CD4-positive, alpha-beta memory T cell (primary cell): Measurements from ENCODE around the gene MSN. TPM values are rescaled to one million over a fixed set of nuclear protein-coding genes. Genes with fewer than 3 reads are reported as not detected.

ENCODE experiments used
- CTCF ChIA-PET: fragments of 350-600 bp; sonication (Branson Sonifier 250); formaldehyde crosslinking; loops from one replicate; lab custom pipeline; 2021; ENCODE audit warnings: inconsistent platforms; ENCODE audit not compliant: partially characterized antibody; lab: Charles Lee
- POLR2A ChIA-PET: fragments of 350-600 bp; sonication (Branson Sonifier 250); formaldehyde crosslinking; loops from one replicate; lab custom pipeline; 2021; ENCODE audit not compliant: partially characterized antibody; lab: Charles Lee
- DNase-seq, 5 donors: peaks; one replicate each; pipeline versions ENCODE4 v3.0.0 to v3.0.0-alpha.2; 2020 to 2022; ENCODE audit warnings: mixed read lengths in 1 of 5
- H3K27ac ChIP-seq: one replicate; pipeline ENCODE4 v1.7.0; 2013; ENCODE audit warnings: low read depth, low read length
- H3K27me3 ChIP-seq: 2 replicates; pipeline ENCODE4 v1.7.0; 2013; ENCODE audit warnings: mild to moderate bottlenecking, low read length, moderate library complexity; ENCODE audit not compliant: insufficient read depth
- H3K36me3 ChIP-seq: 2 replicates; pipeline ENCODE4 v1.7.0; 2013; ENCODE audit warnings: mild to moderate bottlenecking, low read length, moderate library complexity; ENCODE audit not compliant: insufficient read depth
- H3K4me1 ChIP-seq: 2 replicates; pipeline ENCODE4 v1.7.0; 2013; ENCODE audit warnings: mild to moderate bottlenecking, low read length, moderate library complexity; ENCODE audit not compliant: insufficient read depth
- H3K4me3 ChIP-seq, 2 donors: one replicate each; pipeline ENCODE4 v1.7.0; 2013; ENCODE audit warnings: low read length in 2 of 2, mild to moderate bottlenecking in 1 of 2
- H3K9me3 ChIP-seq, 2 donors: one replicate each; pipeline ENCODE4 v1.7.0; 2013; ENCODE audit warnings: low read length in 2 of 2, control low read depth in 1 of 2; ENCODE audit not compliant: control insufficient read depth in 1 of 2
- H3K27ac Mint-ChIP-seq, 7 donors: one replicate each; pipeline ENCODE4 v1.8.0; 2020 to 2021; ENCODE audit warnings: mixed read lengths in 7 of 7, mild to moderate bottlenecking in 6 of 7, inconsistent platforms in 3 of 7, moderate library complexity in 3 of 7
- H3K27me3 Mint-ChIP-seq, 2 donors: one replicate each; pipeline ENCODE4 v1.8.0; 2020 to 2021; ENCODE audit warnings: mixed read lengths in 2 of 2
- H3K36me3 Mint-ChIP-seq, 2 donors: one replicate each; pipeline ENCODE4 v1.8.0; 2020 to 2021; ENCODE audit warnings: mixed read lengths in 2 of 2, inconsistent platforms in 1 of 2, mild to moderate bottlenecking in 1 of 2
- H3K4me1 Mint-ChIP-seq, 4 donors: one replicate each; pipeline ENCODE4 v1.8.0; 2020 to 2021; ENCODE audit warnings: mixed read lengths in 4 of 4, mild to moderate bottlenecking in 1 of 4
- H3K4me3 Mint-ChIP-seq, 8 donors: one replicate each; pipeline ENCODE4 v1.8.0; 2020 to 2021; ENCODE audit warnings: mixed read lengths in 8 of 8, mild to moderate bottlenecking in 7 of 8, moderate library complexity in 6 of 8, inconsistent platforms in 3 of 8
- H3K9me3 Mint-ChIP-seq, 8 donors: one replicate each; pipeline ENCODE4 v1.8.0; 2020 to 2021; ENCODE audit warnings: mixed read lengths in 8 of 8, mild to moderate bottlenecking in 5 of 8, inconsistent platforms in 3 of 8, moderate library complexity in 1 of 8
- intact Hi-C: fragments of 100-400 bp; cut with micrococcal nuclease; formaldehyde crosslinking; loops from one replicate; pipeline ENCODE4 v1.15.1; 2023
- polyA plus RNA-seq, 2 donors: library from polyadenylated mRNA; unstranded; fragments of 300-500 nt; fragmentation: Illumina TruSeq; gene quantifications; one replicate each; pipeline ENCODE4 v1.2.3, GENCODE V29; 2021
- total RNA-seq, 2 experiments: library from RNA; stranded (reverse); gene quantifications; one replicate each; pipeline ENCODE4 v1.2.3, GENCODE V29; 2021

Gene MSN
- total and polyA plus RNA-seq, 4 experiments from 2014 or later = 334 to 669 (median 468) TPM

DNA sequence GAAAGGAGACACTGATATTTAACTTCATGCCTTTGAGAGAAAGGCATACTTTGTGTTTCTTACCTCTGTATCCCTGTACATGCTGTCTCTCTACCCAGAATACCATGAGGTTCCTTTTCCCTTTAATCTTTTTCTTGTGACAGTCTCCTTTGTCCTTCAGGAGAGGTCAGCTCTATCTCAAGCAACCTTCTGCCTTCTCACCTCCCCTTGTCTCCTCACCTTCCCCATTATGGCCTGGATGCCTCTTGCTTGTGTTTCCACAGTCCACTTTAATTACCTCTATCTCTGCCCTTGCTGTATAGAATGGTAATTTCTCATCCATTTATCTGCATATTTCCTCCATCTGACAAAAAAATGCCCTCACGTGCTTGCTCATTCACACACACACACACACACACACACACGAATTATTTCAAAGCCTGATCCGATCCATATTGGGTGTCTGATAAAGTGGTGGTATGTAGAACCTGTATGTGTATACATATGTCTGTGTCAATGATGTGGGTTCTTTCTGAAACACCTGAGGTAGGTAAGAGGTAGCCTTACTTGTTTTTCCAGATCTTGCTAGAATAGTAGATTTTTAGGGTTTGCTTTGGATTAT, 28.5 kb downstream of the MSN start:
- POLR2A ChIA-PET = interaction anchor here (1.2 to 6.1 kb wide), 6 partner anchors 8 to 95 kb away, joined by 3 to 106 read pairs (median 8); partner anchors contain the start of gene MSN
- Mint-ChIP-seq H3K27me3 (no peaks in the 10 kb centered on the region), H3K4me3 (peak overlapping the region; percentile 57 to 92 (median 81)), H3K36me3 (peaks cover 27 to 37% of the 10 kb centered on the region in 2 donors), H3K9me3 (no peaks in the 10 kb centered on the region), H3K4me1 (peaks cover 49 to 100% (median 81%) of the 10 kb centered on the region in 4 donors), H3K27ac (peak overlapping the region; percentile 89 to 98 (median 94))
- Histone ChIP-seq H3K27ac (peak overlapping the region; percentile 56), H3K27me3 (no peaks in the 10 kb centered on the region), H3K4me3 (peak overlapping the region in 1 of 2 donors; percentile 38), H3K36me3 (no peaks in the 10 kb centered on the region), H3K4me1 (peaks cover 99% of the 10 kb centered on the region), H3K9me3 (no peaks in the 10 kb centered on the region)
- no peak for DNase-seq
- intact Hi-C loops = loop anchor here (2.0 kb wide), 1 partner anchor 21 kb away; no protein-coding TSS in a partner anchor
- CTCF ChIA-PET = interaction anchor here (0.8 to 1.3 kb wide), 3 partner anchors 23 to 100 kb away, joined by 3 to 6 read pairs (median 4); no protein-coding TSS in a partner anchor

DNA sequence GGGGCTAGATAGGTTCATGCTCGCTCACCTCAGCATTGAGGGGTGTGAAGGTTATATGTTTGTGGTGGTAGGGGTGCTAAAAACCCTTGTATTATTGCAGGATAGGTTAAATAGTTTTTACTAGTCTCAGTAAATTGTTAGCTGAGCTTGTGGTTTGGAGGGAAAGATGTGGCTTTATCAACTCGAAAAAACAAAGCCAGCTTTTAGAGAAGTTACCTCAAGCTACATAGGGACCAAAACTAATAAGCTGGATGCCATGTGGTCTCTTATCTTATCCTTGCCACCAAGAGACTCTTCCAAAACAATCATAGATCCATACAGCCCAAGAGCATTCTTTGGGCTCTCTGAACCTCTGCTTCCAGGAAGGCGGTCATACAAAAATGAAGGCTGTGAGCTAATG, 29.2 kb downstream of the MSN start:
- Mint-ChIP-seq H3K4me3 (peak overlapping the region; percentile 36 to 92 (median 81)), H3K9me3 (no peaks in the 10 kb centered on the region), H3K27ac (peak overlapping the region; percentile 89 to 98 (median 94)), H3K4me1 (peaks cover 56 to 100% (median 86%) of the 10 kb centered on the region in 4 donors), H3K27me3 (no peaks in the 10 kb centered on the region), H3K36me3 (peaks cover 31 to 44% of the 10 kb centered on the region in 2 donors)
- Histone ChIP-seq H3K36me3 (no peaks in the 10 kb centered on the region), H3K4me1 (peaks cover 99% of the 10 kb centered on the region), H3K4me3 (peak overlapping the region in 1 of 2 donors; percentile 38), H3K27ac (peak overlapping the region; percentile 56), H3K9me3 (no peaks in the 10 kb centered on the region), H3K27me3 (no peaks in the 10 kb centered on the region)
- peak in 2 of 5 donors; percentile 23 for DNase-seq
- CTCF ChIA-PET = interaction anchor here (2.2 to 2.7 kb wide), 2 partner anchors 23 to 100 kb away, joined by 8 to 16 read pairs; no protein-coding TSS in a partner anchor
- POLR2A ChIA-PET = interaction anchor here (1.2 to 6.1 kb wide), 8 partner anchors 7 to 95 kb away, joined by 3 to 106 read pairs (median 14); partner anchors contain the start of gene MSN
- intact Hi-C loops = loop anchor here (2.0 kb wide), 1 partner anchor 22 kb away; no protein-coding TSS in a partner anchor

DNA sequence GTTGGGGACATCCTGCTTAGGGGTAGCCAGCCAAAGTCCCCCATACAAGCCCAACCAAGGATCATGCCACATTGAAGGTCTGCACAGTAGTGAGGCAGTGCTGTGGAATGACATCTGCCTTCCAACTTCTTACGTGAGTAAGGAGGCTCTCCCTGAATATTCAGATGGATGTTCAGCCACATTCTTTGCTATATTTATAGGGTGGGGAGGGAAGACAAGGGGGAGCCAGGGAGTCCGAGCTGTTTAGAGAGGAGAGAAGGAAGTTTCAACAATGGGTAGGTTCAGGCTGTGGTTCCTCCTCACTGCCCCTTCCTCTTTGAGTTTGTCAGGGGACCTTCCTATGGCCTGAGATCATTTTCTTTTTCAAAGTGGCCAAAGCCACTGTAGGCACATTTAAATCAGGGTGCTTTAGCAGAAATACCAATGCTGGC, 29.8 kb downstream of the MSN start:
- Histone ChIP-seq H3K9me3 (no peaks in the 10 kb centered on the region), H3K4me1 (peaks cover 96% of the 10 kb centered on the region), H3K27me3 (no peaks in the 10 kb centered on the region), H3K36me3 (no peaks in the 10 kb centered on the region), H3K27ac (peak overlapping the region; percentile 56), H3K4me3 (peak overlapping the region in 1 of 2 donors; percentile 38)
- H3K9me3 Mint-ChIP-seq = no peaks in the 10 kb centered on the region
- H3K27me3 Mint-ChIP-seq = no peaks in the 10 kb centered on the region
- ChIA-PET CTCF (interaction anchor here (1.7 to 2.7 kb wide), 5 partner anchors 11 to 289 kb away, joined by 4 to 16 read pairs (median 6); no protein-coding TSS in a partner anchor), POLR2A (interaction anchor here (0.8 to 6.1 kb wide), 15 partner anchors 8 to 321 kb away, joined by 3 to 106 read pairs (median 7); partner anchors contain the start of gene MSN)
- peaks cover 53 to 97% (median 85%) of the 10 kb centered on the region in 4 donors for H3K4me1 Mint-ChIP-seq
- DNase-seq = no peak
- peak overlapping the region; percentile 66 to 92 (median 83) for H3K4me3 Mint-ChIP-seq
- H3K36me3 Mint-ChIP-seq = peaks cover 28 to 43% of the 10 kb centered on the region in 2 donors
- peak overlapping the region; percentile 89 to 97 (median 95) for H3K27ac Mint-ChIP-seq
- intact Hi-C loops = loop anchor here (2.0 kb wide), 1 partner anchor 22 kb away; no protein-coding TSS in a partner anchor

DNA sequence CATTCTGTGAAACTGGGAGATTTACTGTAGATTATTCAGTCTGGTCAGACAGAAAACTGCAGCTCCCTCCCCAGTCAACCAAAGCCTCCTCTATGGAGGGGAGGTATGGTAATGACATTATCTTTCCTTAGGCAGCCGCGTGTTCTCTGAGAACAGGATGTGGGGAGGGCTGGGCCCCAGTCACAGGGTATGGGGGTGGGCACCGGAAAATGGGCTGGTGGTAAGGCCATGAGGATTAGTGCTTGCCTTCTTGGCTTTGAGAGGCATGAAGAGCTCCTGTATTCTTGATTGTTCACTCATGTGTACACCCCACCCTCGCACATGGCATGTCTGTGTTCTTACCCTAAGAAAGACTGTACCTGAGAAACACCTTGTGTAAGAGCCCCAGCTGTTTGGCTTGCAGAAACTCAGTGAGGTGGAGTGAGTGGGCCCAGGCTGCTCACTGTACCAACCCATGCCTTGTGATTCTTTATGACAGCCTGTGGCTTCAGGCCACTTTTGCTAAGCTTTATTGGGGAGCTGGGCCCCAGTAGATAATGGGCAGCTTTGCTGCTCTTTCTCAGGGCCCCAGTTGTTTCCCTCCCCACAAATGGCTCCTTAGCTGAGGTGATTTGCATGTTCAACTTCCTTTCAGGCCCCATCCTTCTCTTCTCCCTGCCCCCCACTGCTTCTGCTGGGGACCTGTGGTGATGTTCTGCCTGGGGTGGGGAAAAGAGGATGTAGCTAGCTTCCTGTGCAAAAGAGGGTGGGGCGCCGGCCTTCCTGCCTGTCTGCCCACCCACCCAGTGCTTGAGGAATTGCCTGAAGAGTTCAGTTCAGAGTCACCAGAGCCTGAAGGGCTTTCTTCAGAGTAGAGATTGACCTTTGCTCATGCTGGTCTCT, 30.7 kb downstream of the MSN start:
- DNase-seq = peak; percentile 71 to 86 (median 76)
- Mint-ChIP-seq H3K27me3 (no peaks in the 10 kb centered on the region), H3K4me3 (peak overlapping the region; percentile 71 to 92 (median 84)), H3K27ac (peak overlapping the region; percentile 89 to 97 (median 95)), H3K36me3 (peaks cover 29 to 45% of the 10 kb centered on the region in 2 donors), H3K4me1 (peaks cover 53 to 99% (median 86%) of the 10 kb centered on the region in 4 donors), H3K9me3 (no peaks in the 10 kb centered on the region)
- Histone ChIP-seq H3K27me3 (no peaks in the 10 kb centered on the region), H3K4me3 (peak overlapping the region; percentile 31 to 38), H3K27ac (peak overlapping the region; percentile 56), H3K36me3 (no peaks in the 10 kb centered on the region), H3K4me1 (peaks cover 95% of the 10 kb centered on the region), H3K9me3 (no peaks in the 10 kb centered on the region)
- CTCF ChIA-PET = interaction anchor here (0.7 to 2.7 kb wide), 9 partner anchors 9 to 288 kb away, joined by 3 to 16 read pairs (median 4); partner anchors contain the start of gene MSN
- intact Hi-C loops = loop anchor here (1.0 to 2.0 kb wide), 3 partner anchors 9 to 29 kb away; no protein-coding TSS in a partner anchor
- POLR2A ChIA-PET = interaction anchor here (0.6 to 6.1 kb wide), 21 partner anchors 8 to 663 kb away, joined by 3 to 106 read pairs (median 5); partner anchors contain the start of genes LAS1L, MSN and ZC3H12B

DNA sequence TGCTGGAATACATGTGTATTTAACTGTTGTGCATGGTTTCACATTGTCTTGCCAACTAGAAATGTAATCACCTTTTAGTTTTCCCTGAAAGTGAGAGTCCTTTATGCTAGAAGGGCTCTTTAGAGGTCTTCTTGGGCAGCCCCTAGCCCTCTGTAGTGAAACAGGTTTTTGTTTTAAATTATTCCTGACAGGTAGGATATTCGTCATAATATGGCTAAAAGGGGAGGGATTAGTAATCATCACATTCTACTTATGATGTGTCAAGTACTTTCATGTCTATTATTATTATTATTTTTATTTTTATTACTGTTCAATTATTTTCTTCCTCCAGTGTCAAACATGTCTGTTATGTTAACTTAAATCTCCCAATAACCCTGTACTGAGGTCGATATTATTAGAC, 35.5 kb downstream of the MSN start:
- peaks cover 58 to 96% (median 85%) of the 10 kb centered on the region in 4 donors for H3K4me1 Mint-ChIP-seq
- CTCF ChIA-PET = interaction anchor here (1.3 to 2.9 kb wide), 6 partner anchors 17 to 283 kb away, joined by 3 to 14 read pairs (median 6); no protein-coding TSS in a partner anchor

DNA sequence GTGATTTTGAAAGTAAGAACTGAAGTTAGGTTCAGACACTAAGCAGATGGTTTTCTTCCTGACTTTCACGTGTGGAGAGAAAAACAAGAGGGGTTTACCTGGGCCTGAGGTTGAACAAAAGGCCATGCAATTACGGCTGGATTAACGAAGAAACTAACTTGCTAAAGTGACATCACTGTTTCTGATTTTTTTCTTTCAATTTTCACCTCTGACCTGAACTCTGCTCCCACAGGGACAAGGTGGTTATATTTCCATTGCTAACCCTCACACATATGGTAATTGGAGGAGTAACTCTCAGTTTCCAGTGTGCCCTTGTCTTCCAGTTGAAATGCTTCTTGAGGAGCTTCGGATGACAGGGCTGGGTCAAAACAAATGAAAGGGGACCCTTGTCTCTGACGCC, 38.0 kb downstream of the MSN start:
- no peaks in the 10 kb centered on the region for H3K27me3 Mint-ChIP-seq
- H3K27ac Mint-ChIP-seq = peak overlapping the region; percentile 85 to 97 (median 92)
- H3K4me3 ChIP-seq = no peak overlapping the region
- no peaks in the 10 kb centered on the region for H3K9me3 ChIP-seq
- peak overlapping the region; percentile 32 to 82 (median 62) for H3K4me3 Mint-ChIP-seq
- DNase-seq = no peak
- peaks cover 29 to 60% of the 10 kb centered on the region in 2 donors for H3K36me3 Mint-ChIP-seq
- no peaks in the 10 kb centered on the region for H3K36me3 ChIP-seq
- peaks cover 57 to 90% (median 76%) of the 10 kb centered on the region in 4 donors for H3K4me1 Mint-ChIP-seq
- H3K9me3 Mint-ChIP-seq = no peaks in the 10 kb centered on the region
- intact Hi-C loops = loop anchor here (1.0 to 2.0 kb wide), 2 partner anchors 17 to 110 kb away; no protein-coding TSS in a partner anchor
- peak overlapping the region; percentile 61 for H3K27ac ChIP-seq
- peaks cover 78% of the 10 kb centered on the region for H3K4me1 ChIP-seq
- ChIA-PET POLR2A (interaction anchor here (1.3 to 5.2 kb wide), 5 partner anchors 8 to 109 kb away, joined by 3 to 23 read pairs (median 7); partner anchors contain the start of gene MSN), CTCF (interaction anchor here (1.3 to 2.9 kb wide), 2 partner anchors 15 to 109 kb away, joined by 3 to 14 read pairs; no protein-coding TSS in a partner anchor)
- no peaks in the 10 kb centered on the region for H3K27me3 ChIP-seq

More for the DNA sequence above, 35.5 kb downstream of the MSN start:
- DNase-seq = no peak
- H3K27ac Mint-ChIP-seq = peak overlapping the region in 6 of 7 donors; percentile 62 to 94 (median 90)
- POLR2A ChIA-PET = interaction anchor here (1.0 to 5.2 kb wide), 6 partner anchors 8 to 107 kb away, joined by 4 to 23 read pairs (median 10); partner anchors contain the start of gene MSN
- intact Hi-C loops = no loop called here
- H3K27me3 Mint-ChIP-seq = no peaks in the 10 kb centered on the region
- no peak overlapping the region for H3K4me3 ChIP-seq
- no peaks in the 10 kb centered on the region for H3K36me3 ChIP-seq
- H3K27ac ChIP-seq = peak overlapping the region; percentile 21
- no peaks in the 10 kb centered on the region for H3K9me3 Mint-ChIP-seq
- H3K4me3 Mint-ChIP-seq = peak overlapping the region in 7 of 8 donors; percentile 52 to 83 (median 58)
- no peaks in the 10 kb centered on the region for H3K27me3 ChIP-seq
- H3K36me3 Mint-ChIP-seq = peaks cover 25 to 57% of the 10 kb centered on the region in 2 donors
- H3K9me3 ChIP-seq = no peaks in the 10 kb centered on the region
- H3K4me1 ChIP-seq = peaks cover 93% of the 10 kb centered on the region
